NCI-H69 (cell line): ENCODE measurements around the gene PCSK5.
"Not testable (repeated sequence)": the region's sequence is repeated elsewhere in the genome, so short reads cannot be mapped to it uniquely, and the experiment has no call there.

Experiments
- DNase-seq: peaks from one replicate; lab custom pipeline; 2025; lab: John Stamatoyannopoulos, UW

PCSK5 gene

GRCh38 chr9:76311537-76311936, 421.1 kb downstream of the PCSK5 start:
- no peak for DNase-seq

DNA sequence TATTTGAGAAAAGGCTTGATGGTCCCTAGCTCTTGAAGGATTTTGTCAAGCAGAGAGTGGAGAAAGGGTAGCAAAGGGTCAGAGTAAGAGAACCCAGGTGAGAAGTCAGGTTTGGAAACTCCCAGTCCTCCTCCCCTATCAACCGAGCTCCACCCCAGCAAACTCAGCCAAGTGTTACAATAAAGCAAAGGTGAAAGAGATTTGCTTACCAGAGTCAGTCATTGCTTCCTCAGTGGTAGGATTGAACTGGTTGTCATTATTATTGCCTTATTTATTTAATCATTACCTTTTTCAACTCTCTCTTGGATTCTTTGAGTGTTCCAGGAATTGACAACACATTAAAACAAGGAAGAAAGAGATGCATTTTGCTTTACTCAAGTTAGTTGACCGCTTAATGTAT, 423.3 kb downstream of the PCSK5 start:
- no peak for DNase-seq

GRCh38 chr9:76314321-76314720, 423.8 kb downstream of the PCSK5 start:
- no peak for DNase-seq

GRCh38 chr9:76316069-76316468, 425.6 kb downstream of the PCSK5 start:
- no peak for DNase-seq

- not testable (repeated sequence) for DNase-seq
Measured at GRCh38 chr9:76319466-76319865, 429.0 kb downstream of the PCSK5 start.

DNA sequence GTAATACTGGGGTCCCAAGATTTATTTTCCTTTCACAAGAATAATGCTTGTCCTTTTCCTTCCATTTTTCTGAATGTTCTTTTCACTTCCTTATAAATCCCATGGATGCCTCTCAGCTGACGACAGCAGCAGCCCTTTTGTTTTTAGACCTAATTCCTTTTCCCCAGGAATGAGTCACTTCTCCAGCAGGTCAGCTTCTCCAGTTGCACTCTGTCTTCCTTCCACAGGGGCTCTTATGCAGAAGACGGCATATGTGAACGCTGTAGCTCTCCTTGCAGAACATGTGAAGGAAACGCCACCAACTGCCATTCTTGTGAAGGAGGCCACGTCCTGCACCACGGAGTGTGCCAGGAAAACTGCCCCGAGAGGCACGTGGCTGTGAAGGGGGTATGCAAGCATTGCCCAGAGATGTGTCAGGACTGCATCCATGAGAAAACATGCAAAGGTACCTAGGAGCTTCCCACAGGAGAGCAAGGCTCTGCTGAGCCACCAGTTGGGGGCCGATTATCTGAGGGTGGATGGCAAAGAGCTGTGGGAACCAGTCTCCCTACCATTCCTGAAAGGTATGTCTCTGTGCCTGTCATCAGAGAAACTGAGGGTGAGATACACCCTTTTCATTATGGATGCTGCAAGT, 430.8 kb downstream of the PCSK5 start:
- DNase-seq: no peak

DNA sequence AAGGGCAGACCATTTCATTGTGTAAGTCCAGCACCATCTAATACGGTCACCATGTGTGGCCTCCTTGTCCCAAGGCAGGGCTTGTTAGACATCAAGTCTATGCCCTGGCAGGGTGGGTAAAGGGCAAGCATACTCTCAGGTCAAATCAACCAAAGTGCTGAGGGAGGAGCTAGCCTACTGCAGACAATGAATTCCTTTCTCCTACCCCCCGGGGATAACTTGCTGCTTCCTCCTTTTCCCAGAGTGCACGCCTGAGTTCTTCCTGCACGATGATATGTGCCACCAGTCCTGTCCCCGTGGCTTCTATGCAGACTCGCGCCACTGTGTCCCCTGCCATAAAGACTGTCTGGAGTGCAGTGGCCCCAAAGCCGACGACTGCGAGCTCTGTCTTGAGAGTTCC, 432.3 kb downstream of the PCSK5 start:
- peak; percentile 21 for DNase-seq

DNA sequence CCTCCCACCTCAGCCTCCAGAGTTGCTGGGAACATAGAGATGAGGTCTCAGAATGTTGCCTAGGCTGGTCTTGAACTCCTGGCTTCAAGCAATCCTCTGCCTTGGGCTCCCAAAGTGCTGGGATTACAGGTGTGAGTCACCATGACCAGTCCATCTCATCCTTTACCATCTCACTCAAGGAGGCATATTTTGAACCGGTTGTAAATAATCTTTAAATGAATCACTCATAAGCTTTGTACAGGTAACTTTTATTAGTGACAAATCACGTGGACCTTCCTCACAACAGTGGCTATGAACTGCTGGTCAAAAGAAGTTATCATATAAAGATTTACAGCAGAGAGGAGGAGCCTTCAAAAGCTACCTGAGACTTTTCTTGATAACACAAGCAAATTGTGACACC, 433.0 kb downstream of the PCSK5 start:
- DNase-seq: no peak

GRCh38 chr9:76324030-76324429, 433.6 kb downstream of the PCSK5 start:
- not testable (repeated sequence) for DNase-seq

DNA sequence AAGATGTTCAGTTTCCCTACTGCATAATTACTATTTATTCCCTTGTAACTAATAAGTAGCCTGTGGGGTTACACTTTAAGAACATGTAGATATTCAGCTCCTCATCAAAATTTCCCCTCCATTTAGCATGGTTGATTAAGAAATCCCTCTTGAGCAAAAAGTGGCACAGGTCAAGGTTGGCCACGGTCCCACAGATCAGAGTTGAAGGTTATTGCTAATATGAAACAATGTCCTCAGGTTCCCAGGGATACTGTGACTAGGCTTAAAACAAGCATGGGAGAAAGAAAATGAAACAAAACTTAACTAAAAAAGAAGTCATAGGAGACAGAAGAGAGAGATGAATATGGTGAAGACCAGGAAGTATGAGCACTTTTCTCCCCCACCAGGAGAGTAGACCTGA, 439.6 kb downstream of the PCSK5 start:
- no peak for DNase-seq

- DNase-seq: no peak
Measured at GRCh38 chr9:76333388-76333787, 442.9 kb downstream of the PCSK5 start.

- DNase-seq: no peak
Measured at GRCh38 chr9:76333964-76334363, 443.5 kb downstream of the PCSK5 start.

GRCh38 chr9:76336027-76336426, 445.6 kb downstream of the PCSK5 start:
- DNase-seq: no peak

- DNase-seq: no peak
Measured at GRCh38 chr9:76338418-76338817, 447.9 kb downstream of the PCSK5 start.

GRCh38 chr9:76341616-76342015, 451.1 kb downstream of the PCSK5 start:
- no peak for DNase-seq

DNA sequence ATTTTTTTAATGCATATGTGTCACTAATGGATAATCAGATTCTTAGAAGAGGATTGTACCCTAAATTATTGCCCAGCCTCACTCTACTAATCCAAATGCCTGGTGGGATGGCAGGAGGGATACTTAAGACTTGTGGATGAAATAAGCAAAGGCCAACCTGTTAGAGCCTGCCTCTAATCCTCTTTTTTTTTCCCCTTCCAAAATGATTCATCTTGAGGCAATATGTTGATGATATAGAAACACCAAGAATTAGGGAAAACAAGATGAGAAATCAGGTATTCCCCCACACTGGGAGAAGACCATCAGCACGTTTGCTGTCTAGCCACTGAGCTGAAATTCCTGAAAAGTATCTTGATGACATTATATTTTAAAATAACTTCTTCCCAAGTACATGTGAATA, 451.7 kb downstream of the PCSK5 start:
- no peak for DNase-seq

DNA sequence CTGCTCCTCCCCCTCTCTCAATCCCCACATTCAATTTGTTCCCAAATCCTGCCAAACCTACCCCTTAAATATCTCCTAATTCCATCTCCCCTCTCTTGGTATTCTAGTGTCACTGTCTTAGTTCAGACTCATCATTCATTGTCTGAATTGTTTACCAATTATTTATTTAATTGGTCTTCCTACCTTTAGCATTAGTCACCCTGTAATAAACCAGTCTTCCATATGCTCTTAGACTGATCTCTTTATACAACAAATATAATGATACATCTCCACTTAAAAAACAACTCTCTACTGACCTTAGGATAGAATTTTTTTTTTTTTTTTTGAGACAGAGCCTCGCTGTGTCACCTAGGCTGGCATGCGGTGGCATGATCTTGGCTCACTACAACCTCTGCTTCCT, 452.4 kb downstream of the PCSK5 start:
- peak; percentile 18 for DNase-seq

DNA sequence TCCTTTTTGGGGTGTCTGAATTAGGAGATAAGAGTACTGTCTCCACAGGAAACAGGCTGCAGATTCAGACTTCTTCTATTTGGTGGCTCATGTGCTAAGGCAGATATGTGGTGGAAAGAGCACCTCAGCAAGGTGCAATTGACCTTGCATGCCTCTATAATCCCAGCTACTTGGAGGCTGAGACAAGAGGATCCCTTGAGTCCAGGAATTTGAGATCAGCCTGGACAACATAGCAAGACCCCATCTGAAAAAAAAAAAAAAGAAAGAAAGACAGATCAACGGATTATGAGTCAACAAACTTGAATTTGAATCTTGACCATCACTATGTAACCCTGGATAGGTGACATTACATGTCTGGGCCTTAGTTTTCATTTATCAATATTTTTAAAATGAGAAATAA, 459.4 kb downstream of the PCSK5 start:
- DNase-seq: no peak

DNA sequence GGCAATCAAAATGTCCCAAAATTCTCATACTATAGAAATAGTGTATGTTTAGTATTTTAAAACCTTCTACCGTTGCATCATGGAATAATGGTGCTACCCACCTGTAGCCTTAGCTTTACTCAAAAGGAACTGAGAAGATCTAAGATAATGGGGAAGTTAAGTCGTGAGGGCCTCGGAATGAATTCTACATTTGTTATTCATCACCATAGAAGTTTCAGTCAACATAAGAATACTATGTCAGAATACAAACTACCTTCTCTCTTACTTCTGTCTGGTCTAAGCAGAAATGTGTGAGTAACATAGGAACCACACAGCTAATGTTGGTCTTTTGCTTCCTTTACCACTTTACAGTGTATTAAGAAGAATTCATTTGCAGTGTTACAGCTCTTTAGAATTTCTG, 460.5 kb downstream of the PCSK5 start:
- DNase-seq: no peak

GRCh38 chr9:76352026-76352620, 461.6 kb downstream of the PCSK5 start:
- DNase-seq: no peak

- DNase-seq: no peak
Measured at GRCh38 chr9:76353280-76353679, 462.8 kb downstream of the PCSK5 start.

DNA sequence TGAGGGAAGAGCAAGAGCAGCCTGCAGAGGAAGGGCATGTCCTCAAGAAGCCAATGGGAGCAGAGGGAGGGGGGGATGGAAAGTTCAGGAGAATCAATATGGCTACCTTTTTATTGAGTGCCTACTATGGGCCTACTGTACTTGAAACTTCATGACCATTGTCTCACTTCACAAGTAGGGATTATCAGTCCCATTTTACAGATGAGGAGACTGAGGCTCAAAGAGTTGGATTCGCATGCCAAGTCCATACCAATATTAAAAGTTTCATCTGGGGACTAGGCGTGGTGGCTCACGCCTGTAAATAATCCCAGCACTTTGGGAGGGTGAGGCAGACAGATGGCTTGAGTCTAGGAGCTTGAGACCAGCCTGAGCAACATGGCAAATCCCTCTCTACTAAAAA, 463.7 kb downstream of the PCSK5 start:
- no peak for DNase-seq

- DNase-seq: no peak
Measured at GRCh38 chr9:76355886-76356285, 465.4 kb downstream of the PCSK5 start.

DNA sequence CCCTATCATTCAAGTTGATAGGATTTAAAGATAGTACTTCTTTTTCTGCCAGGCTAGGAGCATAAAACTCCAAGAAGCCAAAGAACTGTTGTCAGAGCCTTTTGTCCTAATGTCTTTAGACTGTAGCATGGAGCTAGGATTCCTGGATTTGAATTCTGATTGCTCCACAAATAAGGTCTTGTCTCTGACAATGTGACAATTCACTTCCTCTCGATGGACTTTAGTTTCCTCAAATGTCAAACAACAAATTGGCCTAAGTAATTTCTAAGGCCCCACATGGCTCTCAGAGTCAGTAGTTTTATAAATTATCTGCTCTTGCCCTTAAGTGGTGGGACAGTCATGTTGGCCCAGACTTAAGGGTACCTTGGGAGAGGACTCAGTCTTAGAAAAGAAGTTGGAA, 467.1 kb downstream of the PCSK5 start:
- no peak for DNase-seq
